ENCODE results near the gene LIPN.
"Not testable (repeated sequence)": the region's sequence is repeated elsewhere in the genome, so short reads cannot be mapped to it uniquely, and the experiment has no call there.

The LIPN gene

DNA sequence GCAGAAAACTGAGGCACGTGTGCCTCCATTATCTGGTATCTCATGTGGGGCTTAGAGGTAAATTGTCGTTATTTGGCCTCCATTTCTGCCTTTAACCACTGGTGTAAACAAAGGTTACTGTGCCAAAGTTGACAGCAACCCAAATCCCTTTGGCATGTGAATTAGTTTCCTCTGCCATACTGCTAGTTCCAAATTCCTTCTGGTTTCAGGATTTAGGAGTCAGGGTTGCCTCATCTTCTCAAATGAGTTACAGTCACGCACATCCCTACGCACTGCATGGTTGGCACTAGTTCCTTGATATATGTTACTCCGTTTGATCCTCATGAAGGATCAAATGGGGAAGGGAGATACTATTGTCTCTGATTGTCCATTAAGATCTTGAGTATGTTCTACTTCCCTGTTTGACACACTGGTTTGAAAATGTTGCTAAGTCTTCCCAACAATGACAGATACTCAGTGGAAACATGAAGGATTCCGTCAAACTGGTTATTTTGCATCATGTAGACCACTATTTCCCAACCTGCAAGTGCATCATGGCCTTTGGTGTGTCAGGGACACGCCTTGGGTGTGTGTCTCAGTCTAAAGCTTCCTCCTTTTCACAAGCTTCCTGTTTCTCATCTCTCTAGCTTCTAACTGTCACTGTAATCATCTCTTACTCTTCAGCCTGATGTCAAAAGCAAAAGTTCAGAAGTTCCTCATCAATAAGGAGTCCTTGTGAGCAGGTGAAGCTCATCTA, at the start of gene LIPN:
Gene LIPN (plus strand): TSS at position 655 of the 736 bp plus-strand sequence. CDS start 1,386 bp downstream, outside the sequence.
- DNase-seq (ENCODE audit: low spot score): no peak

- no peak for DNase-seq (ENCODE audit: low spot score)
Measured at GRCh38 chr10:88715517-88715916, 44.3 kb upstream of the LIPN start.

GRCh38 chr10:88721392-88721791, 38.4 kb upstream of the LIPN start:
- DNase-seq (ENCODE audit: low spot score): no peak

GRCh38 chr10:88725798-88726197, 34.0 kb upstream of the LIPN start:
- DNase-seq (ENCODE audit: low spot score): no peak

DNA sequence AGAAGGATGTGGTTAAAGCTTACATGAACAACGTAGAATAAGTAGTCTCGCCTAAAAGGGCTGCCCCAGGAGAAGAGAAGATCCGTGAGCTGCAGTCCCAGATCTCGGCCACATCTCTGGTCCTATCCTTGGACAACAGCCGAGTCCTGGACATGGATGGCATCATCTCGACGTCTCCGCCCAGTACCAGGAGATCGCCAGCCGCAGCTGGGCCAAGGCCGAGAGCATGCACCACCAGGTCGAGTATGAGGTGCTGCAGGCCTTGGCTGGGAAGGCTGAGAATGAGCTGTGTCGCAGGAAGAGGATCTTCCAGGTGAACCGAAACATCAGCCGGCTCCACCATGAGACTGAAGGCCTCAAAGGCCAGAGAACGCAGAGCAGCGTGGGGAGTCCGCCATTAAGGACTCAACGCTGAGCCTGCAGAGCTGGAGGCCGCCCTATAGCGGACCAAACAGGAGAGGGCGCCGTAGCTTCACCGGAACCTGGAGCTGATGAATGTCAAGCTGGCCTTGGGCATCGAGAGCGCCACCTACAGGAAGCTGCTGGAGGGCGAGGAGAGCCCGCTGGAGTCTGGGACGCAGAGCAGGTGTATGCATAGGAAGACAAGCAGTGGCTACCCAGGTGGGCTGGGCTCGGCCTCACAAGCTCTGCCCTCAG, 31.6 kb upstream of the LIPN start:
- DNase-seq (ENCODE audit: low spot score): no peak

DNA sequence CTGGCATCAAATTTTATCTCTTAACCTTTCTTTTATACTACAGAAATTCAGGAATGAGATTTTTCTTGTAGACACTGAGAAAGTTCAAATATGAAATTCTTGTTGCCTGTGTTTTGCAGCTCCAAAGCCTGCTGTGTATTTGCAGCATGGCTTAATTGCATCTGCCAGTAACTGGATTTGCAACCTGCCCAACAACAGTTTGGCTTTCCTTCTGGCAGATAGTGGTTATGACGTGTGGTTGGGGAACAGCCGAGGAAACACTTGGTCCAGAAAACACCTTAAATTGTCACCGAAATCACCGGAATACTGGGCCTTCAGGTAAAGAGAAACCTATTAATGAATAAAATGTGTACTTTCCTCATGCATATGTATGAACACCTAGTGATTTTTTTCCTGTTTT, 29.0 kb upstream of the LIPN start:
- no peak for DNase-seq (ENCODE audit: low spot score)

GRCh38 chr10:88731296-88731695, 28.5 kb upstream of the LIPN start:
- no peak for DNase-seq (ENCODE audit: low spot score)

DNA sequence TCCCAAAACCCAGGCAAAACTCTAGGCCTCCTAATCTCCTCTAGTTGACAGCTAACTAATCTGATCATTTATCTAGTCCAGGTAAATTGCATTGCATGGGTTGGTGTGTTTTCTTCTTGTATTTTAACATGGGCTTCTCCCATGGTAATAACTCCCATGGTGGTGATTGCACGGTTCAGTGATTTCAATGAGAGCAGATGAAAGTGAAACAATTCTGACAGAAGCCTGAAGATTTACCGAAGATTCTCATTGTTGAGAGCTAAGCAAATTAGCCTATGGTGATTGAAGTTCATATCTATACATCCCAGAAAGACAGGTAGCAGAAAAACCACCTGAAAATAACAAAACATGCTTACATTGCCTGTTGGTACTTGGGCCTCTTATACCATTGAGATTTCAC, 26.6 kb upstream of the LIPN start:
- no peak for DNase-seq (ENCODE audit: low spot score)

DNA sequence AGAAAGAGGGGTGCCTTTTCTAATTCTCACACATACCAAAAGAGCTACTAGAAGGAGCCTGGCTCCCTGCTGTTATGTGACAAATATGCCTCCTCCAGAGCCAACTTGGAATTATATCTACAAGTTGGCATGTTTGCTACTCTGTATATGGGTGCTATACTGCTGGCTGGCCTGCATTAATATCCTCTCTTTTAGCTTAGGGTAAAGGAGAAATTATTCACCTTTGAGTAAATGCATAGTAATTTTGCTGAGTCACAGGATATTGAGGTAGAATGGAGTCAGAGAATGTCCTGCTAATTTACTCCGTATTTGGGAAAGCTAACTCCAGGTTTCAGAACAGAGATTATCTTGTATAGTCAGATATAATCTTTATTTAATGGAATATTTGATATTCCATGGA, 24.2 kb upstream of the LIPN start:
- no peak for DNase-seq (ENCODE audit: low spot score)

DNA sequence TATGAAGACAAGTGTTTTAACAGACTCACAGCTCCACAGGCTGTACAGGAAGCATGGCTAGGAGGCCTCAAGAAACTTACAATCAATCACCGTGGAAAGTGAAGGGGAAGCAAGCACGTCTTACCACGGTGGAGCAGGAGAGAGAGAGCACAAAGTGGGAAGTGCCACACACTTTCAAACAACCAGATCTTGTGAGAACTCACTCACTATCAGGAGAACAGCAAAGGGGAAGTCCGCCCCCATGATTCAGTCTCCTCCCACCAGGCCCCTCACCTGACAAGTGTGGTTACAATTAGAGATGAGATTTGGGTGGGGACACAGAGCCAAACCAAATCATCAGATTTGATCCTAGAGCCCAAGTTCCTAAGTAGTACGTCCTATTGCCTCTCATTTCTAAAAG, 17.9 kb upstream of the LIPN start:
- DNase-seq (ENCODE audit: low spot score): not testable (repeated sequence)

DNA sequence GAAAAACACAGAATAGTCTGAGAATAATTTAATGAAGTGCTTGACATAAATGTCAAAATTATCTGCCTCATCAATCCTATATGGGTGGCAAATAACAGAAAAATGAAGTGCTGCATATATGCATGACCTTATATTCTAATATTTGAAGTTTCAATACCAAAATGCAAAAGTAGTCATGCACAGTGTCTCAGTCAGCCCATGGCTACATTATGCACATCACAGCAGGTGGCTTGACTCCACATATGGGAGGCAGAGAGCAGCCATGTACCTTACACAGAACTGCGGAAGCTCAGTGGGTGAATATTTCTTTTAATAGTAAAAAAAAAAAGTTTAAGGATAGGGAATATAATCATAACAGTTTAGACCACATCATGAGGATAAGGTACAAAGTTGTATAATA, 17.4 kb upstream of the LIPN start:
- no peak for DNase-seq (ENCODE audit: low spot score)

GRCh38 chr10:88744002-88744401, 15.8 kb upstream of the LIPN start:
- no peak for DNase-seq (ENCODE audit: low spot score)

DNA sequence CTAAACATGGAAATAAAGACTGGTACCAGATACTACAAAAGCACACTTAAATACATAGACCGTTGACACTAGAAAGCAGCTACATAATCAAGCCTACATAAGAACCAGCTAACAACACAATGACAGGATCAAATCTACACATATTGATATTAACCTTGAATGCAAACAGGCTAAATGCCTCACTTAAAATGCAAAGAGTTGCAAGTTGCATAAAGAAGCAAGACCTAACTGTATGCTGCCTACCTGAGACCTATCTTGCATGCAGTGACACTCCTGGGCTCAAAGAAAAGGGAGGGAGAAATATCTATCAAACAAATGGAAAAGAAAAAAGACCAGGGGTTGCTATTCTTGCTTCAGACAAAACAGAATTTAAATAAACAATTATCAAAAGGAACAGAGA, 14.2 kb upstream of the LIPN start:
- no peak for DNase-seq (ENCODE audit: low spot score)

DNA sequence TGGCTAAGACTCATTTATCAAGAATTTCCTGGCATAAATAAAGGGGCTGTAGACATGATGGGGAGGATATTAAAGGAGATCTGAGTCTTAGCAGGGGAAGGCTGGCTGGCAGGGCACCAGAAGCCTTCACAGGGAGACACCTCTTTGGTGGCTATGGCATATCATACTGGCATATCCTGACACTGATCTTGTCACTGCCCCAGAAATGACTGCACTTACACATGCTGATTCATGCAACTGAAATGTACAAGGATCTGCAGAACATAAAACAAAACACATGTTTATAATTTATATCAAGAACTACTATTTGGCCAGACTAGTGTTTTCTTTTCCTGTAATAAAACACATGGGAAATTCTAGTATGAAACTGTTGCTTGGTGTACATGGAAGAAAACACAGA, 5.5 kb upstream of the LIPN start:
- no peak for DNase-seq (ENCODE audit: low spot score)

- no peak for DNase-seq (ENCODE audit: low spot score)
Measured at GRCh38 chr10:88755753-88756152, 4.1 kb upstream of the LIPN start.

- DNase-seq (ENCODE audit: low spot score): no peak
Measured at GRCh38 chr10:88756660-88757059, 3.2 kb upstream of the LIPN start.

DNA sequence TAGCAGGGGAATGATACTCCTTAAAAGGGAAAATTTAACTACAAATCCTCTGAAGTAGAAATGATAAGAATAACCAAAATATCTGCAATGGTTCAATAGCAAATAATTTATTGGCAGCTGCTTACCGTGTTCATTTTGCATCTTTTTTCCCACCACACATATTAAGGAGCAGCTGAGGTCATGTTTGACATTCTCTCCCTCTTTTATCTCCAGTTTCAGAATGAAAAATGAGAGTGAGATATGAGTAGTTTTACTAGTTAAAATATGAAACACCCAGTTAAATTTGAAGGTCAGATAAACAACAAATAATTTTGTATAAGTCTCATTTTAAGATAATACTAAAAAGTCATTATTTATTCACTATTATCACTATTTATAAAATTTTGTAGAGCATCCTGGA, 3.1 kb downstream of the LIPN start:
- no peak for DNase-seq (ENCODE audit: low spot score)

- DNase-seq (ENCODE audit: low spot score): no peak
Measured at GRCh38 chr10:88763441-88763840, 3.6 kb downstream of the LIPN start.

DNA sequence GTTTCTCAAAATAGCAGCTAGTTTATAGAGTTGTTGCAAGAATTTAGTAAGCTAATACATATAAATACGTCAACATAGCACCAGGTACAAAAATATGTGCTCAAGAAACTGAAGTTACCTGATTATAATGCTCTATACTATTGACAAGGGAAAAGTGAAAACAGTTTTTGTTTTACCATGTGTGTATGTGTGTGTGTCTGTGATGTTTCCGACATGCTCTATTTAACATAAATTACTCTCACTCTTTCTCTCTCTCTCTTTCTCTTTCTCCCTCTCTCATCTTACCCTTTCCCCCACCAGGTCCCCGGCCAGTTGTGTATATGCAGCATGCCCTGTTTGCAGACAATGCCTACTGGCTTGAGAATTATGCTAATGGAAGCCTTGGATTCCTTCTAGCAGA, 4.3 kb downstream of the LIPN start:
- DNase-seq (ENCODE audit: low spot score): no peak

DNA sequence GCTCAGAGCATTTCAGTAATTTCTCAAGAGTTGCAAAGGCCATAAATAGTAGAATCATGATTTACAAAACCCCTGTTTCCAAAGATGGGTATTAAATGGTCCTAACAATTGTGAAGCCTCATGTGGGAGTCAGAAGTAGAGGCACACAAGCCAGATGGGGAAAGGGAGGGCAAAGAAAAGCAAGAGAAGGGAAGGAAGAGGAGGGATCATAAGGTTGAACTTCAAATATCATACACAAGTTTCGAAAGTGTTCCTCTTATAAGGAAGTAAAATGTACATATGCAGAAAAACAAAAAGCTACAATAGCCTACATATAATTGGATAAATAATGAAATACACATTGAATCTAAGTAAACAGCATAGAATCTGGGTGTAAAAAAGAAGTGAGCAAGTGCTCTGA, 6.0 kb downstream of the LIPN start:
- no peak for DNase-seq (ENCODE audit: low spot score)

GRCh38 chr10:88769384-88769783, 9.6 kb downstream of the LIPN start:
- no peak for DNase-seq (ENCODE audit: low spot score)

DNA sequence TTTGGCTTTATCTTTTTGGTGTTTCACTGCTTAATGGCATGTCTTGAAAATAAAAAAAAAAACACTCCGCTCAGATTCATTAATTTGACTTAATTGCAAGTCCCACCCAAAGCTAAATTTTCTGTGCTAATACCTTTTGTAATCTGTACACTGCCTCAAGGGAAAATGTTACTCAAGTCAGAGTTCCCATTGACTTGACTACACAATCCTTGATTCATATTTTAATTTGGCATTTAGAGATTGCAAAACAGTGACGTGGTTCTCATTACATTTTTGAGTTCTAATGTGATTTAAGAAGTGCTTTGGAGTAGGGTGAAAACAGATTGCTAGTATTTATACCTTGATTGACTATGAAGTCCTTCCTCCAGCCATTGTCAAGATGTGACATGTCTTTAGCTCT, 21.4 kb downstream of the LIPN start:
- DNase-seq (ENCODE audit: low spot score): no peak

GRCh38 chr10:88782222-88782621, 22.4 kb downstream of the LIPN start:
- DNase-seq (ENCODE audit: low spot score): no peak

DNA sequence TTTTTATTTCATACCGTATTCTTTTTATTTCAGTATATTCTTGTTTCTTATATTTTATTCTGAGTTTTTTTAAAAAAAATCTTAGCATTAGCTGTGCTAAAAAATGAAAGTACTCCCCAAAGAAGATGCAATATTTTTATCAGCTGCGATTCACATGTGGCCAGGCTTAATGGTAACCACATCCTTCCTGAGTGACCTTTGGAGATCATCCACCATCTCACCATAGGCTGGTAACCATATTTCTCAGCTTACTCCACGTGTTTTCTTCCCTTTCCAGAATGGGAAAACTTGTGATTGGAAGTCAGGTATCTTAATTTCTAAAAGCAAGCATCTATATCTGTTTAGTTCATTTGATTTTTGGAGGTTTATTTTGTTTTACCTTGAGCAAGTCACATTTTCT, 23.9 kb downstream of the LIPN start:
- no peak for DNase-seq (ENCODE audit: low spot score)
